AG04450 (cell line): ENCODE measurements around the gene LRRC75A. TPM values are rescaled to one million over a fixed set of nuclear protein-coding genes. Genes with fewer than 3 reads are reported as not detected.

Source experiments
- CTCF ChIA-PET: fragments of 300-600, 350-600 bp; formaldehyde crosslinking; extraction: SDS; loops from one replicate; lab custom pipeline; 2022; ENCODE audit warnings: antibody characterized with exemption, inconsistent platforms; lab: Charles Lee
- POLR2A ChIA-PET: fragments of 350-600 bp; formaldehyde crosslinking; extraction: SDS; loops from one replicate; lab custom pipeline; 2021; ENCODE audit warnings: antibody characterized with exemption, inconsistent platforms; lab: Yijun Ruan, JAX
- DNase-seq: peaks from one replicate; pipeline ENCODE4 v3.0.0-alpha.2; 2011; ENCODE audit warnings: low read depth, low spot score
- H3K27ac ChIP-seq: one replicate; pipeline ENCODE4 v1.5.1; 2012; ENCODE audit warnings: low read depth, low read length, control low read depth
- H3K27me3 ChIP-seq: one replicate; pipeline ENCODE4 v1.6.0; 2012; ENCODE audit warnings: low read length; ENCODE audit not compliant: control insufficient read depth, insufficient read depth
- H3K4me3 ChIP-seq: 2 replicates; pipeline ENCODE4 v1.5.1; 2011; ENCODE audit warnings: mild to moderate bottlenecking, low read depth, low read length, control low read depth
- H3K9me3 ChIP-seq: 2 replicates; pipeline ENCODE4 v1.5.1; 2012; ENCODE audit warnings: low read length; ENCODE audit not compliant: control insufficient read depth, insufficient read depth
- CTCF ChIP-seq: IDR thresholded peaks from 2 replicates; pipeline ENCODE4 v1.5.1; 2011; ENCODE audit warnings: low read depth, low read length, control low read depth, inconsistent platforms
- polyA plus RNA-seq: library from polyadenylated mRNA; depleted of rRNA; stranded (reverse); fragments of >200 nt; gene quantifications from 2 replicates; pipeline ENCODE4 v1.2.3, GENCODE V29; 2011

Gene LRRC75A
- polyA plus RNA-seq, 1 experiment = 1.2 TPM

GRCh38 chr17:16447676-16448075 is 44.3 kb downstream of the LRRC75A start:
- DNase-seq = no peak
- TF ChIP-seq CTCF = no peak
- Histone ChIP-seq H3K9me3 (no peaks in the 10 kb centered on the region; the same call in 1 of the 2 replicates), H3K27ac (no peak overlapping the region), H3K4me3 (no peak overlapping the region), H3K27me3 (no peaks in the 10 kb centered on the region)
- POLR2A ChIA-PET = interaction anchor here (1.2 to 1.3 kb wide), 2 partner anchors 9 to 67 kb away, joined by 5 to 6 read pairs; partner anchors contain the start of gene UBB
- CTCF ChIA-PET = interaction anchor here (9.6 kb wide), 1 partner anchor 74 kb away, joined by 301 read pairs; no protein-coding TSS in a partner anchor

GRCh38 chr17:16446338-16446983 is 45.5 kb downstream of the LRRC75A start:
- Histone ChIP-seq H3K9me3 (no peaks in the 10 kb centered on the region; the same call in 1 of the 2 replicates), H3K27ac (no peak overlapping the region), H3K27me3 (no peaks in the 10 kb centered on the region), H3K4me3 (no peak overlapping the region)
- no peak for DNase-seq
- CTCF ChIA-PET = interaction anchor here (1.2 to 9.6 kb wide), 2 partner anchors 75 to 83 kb away, joined by 3 to 301 read pairs; no protein-coding TSS in a partner anchor
- no peak for TF ChIP-seq CTCF
- POLR2A ChIA-PET = interaction anchor here (1.2 to 1.3 kb wide), 2 partner anchors 8 to 66 kb away, joined by 5 to 6 read pairs; partner anchors contain the start of gene UBB

GRCh38 chr17:16444258-16444886 is 47.6 kb downstream of the LRRC75A start:
- H3K27ac ChIP-seq = peak overlapping the region; percentile 52
- TF ChIP-seq CTCF = no peak
- H3K27me3 ChIP-seq = no peaks in the 10 kb centered on the region
- POLR2A ChIA-PET = interaction anchor here (0.7 to 2.0 kb wide), 4 partner anchors 25 to 81 kb away, joined by 3 to 11 read pairs (median 4); partner anchors contain the start of gene UBB
- no peaks in the 10 kb centered on the region; the same call in 1 of the 2 replicates for H3K9me3 ChIP-seq
- CTCF ChIA-PET = interaction anchor here (0.7 kb wide), 1 partner anchor 74 kb away, joined by 5 read pairs; no protein-coding TSS in a partner anchor
- DNase-seq = no peak
- H3K4me3 ChIP-seq = no peak overlapping the region

DNA sequence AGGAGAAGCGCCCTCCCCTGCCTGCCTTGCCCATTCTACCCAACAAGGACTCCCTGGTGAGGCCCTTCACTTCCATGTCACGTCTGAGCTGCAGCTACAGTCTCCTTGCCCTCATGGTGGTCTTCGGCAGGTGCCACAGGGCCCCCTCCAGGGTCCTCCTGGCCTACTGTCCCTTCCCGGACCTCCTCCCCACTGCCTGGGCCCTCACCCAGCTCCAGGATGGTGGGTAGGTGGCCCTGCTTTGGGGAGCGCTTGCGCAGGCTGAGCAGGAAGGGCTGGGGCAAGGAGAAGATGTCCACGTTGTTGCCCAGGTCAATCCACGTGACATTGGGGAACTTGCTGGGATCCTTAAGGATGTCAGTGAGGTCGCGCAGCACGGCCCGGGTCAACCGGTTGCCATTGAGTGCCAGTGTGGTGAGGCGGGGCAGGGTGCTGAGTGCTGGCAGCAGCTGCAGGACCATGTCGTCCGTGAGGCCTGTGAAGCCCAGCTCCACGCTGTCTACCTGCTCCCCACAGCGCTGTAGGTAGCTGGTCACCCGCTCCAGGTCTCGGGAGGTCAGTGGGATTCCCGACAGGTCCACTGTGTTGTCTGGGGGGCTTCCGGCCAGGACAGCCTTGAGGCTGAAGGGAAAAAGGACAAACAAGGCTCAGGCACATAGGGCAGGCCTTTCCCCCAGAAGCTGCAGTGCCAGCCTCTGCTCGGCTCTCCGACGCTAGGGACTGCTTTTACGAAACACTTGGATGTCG is 48.3 kb downstream of the LRRC75A start:
- POLR2A ChIA-PET = interaction anchor here (0.7 to 2.0 kb wide), 3 partner anchors 25 to 80 kb away, joined by 3 to 11 read pairs (median 6); partner anchors contain the start of gene UBB
- CTCF ChIA-PET = interaction anchor here (1.1 to 1.3 kb wide), 2 partner anchors 10 to 78 kb away, joined by 5 to 7 read pairs; no protein-coding TSS in a partner anchor
- Histone ChIP-seq H3K27me3 (no peaks in the 10 kb centered on the region), H3K27ac (peak overlapping the region; percentile 52), H3K9me3 (no peaks in the 10 kb centered on the region; the same call in 1 of the 2 replicates), H3K4me3 (no peak overlapping the region)
- DNase-seq = no peak
- no peak for TF ChIP-seq CTCF
